HG03159 (cell line): ENCODE measurements around the gene FLNB.

Source experiments
- ATAC-seq: cut with Tn5 transposase; IDR thresholded peaks from one replicate; pipeline ENCODE4 v1.9.1; 2021; ENCODE audit warnings: mild to moderate bottlenecking, moderate library complexity; ENCODE audit not compliant: unreplicated experiment

Gene FLNB

GRCh38 chr3:58124387-58124786, 116.2 kb downstream of the FLNB start:
- no peak for ATAC-seq

- ATAC-seq = no peak
These were observed 121.0 kb downstream of the FLNB start for GRCh38 chr3:58129041-58129770.

- ATAC-seq = no peak
These were observed 122.4 kb downstream of the FLNB start for GRCh38 chr3:58130591-58130990.

GRCh38 chr3:58131101-58131825, 123.0 kb downstream of the FLNB start:
- ATAC-seq = no peak

GRCh38 chr3:58132850-58133249, 124.6 kb downstream of the FLNB start:
- no peak for ATAC-seq

- no peak for ATAC-seq
These were observed 126.2 kb downstream of the FLNB start for GRCh38 chr3:58134468-58134867.

- no peak for ATAC-seq
These were observed 127.7 kb downstream of the FLNB start for GRCh38 chr3:58135712-58136543.

- no peak for ATAC-seq
These were observed 129.1 kb downstream of the FLNB start for GRCh38 chr3:58137306-58137705.

GRCh38 chr3:58141766-58142345, 133.6 kb downstream of the FLNB start:
- no peak for ATAC-seq

- ATAC-seq = no peak
These were observed 135.3 kb downstream of the FLNB start for GRCh38 chr3:58143417-58144055.

- no peak for ATAC-seq
These were observed 136.5 kb downstream of the FLNB start for GRCh38 chr3:58144478-58145325.

- ATAC-seq = no peak
These were observed 139.8 kb downstream of the FLNB start for GRCh38 chr3:58148049-58148448.

GRCh38 chr3:58150130-58150809, 142.0 kb downstream of the FLNB start:
- no peak for ATAC-seq

GRCh38 chr3:58150810-58151199, 142.6 kb downstream of the FLNB start:
- no peak for ATAC-seq

GRCh38 chr3:58151637-58152036, 143.4 kb downstream of the FLNB start:
- ATAC-seq = no peak

- no peak for ATAC-seq
These were observed 144.2 kb downstream of the FLNB start for GRCh38 chr3:58152225-58153015.

GRCh38 chr3:58153371-58153770, 145.1 kb downstream of the FLNB start:
- ATAC-seq = no peak

- ATAC-seq = no peak
These were observed 146.6 kb downstream of the FLNB start for GRCh38 chr3:58154626-58155449.
